CD4-positive, alpha-beta T cell treated with Interleukin-15 for 4 hours (primary cell): Measurements from ENCODE around the gene ATF3.
A peak's percentile ranks its signal among the peaks of the same experiment; 100 is the strongest.

ENCODE experiments used
- DNase-seq: peaks from one replicate; pipeline ENCODE4 v3.0.0-alpha.2; 2020; ENCODE audit warnings: low spot score

Gene ATF3

DNA sequence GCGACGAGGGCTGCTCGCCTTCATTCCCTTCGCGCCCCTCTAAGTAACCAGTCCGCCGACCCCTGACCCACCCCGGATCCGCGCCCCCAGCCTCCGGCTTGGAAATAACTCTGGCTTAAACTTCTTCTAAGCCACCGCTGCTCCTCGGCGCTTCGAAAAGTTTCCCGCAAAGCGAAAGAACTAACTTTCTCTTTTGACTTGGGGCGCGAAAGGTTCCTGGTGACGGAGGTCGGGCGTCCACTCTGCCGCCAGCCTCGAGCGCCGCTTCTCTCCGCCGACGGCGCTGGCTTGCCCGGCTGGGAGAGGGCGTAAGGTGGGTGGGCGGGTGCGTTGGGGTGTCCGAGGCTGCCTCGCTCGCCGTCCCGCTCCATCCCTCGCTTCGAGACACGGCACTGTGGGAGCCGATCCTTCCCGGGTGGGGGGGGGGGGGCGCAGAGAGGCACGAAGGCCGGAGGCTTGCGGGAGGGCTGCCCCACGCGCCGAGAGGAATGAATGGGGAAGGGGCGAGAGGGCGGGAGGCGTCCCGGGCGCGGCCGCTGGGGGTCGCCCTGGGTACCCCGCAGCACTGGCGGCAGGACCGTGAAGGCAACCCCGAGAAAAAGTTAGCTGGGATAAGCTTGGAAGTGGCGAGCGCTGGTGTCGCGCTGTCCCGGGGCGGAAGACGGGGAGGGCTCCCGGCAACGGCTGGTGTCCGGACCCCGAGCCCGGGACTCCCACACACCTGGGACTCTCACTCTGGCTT is 569 bp downstream of the ATF3 start:
- peak; percentile 42 for DNase-seq

- DNase-seq: no peak
These were observed 1.4 kb downstream of the ATF3 start for GRCh38 chr1:212609701-212610574.

- no peak for DNase-seq
These were observed 2.0 kb downstream of the ATF3 start for GRCh38 chr1:212610575-212610967.

- DNase-seq: no peak
These were observed 2.7 kb downstream of the ATF3 start for GRCh38 chr1:212611000-212611948.

DNA sequence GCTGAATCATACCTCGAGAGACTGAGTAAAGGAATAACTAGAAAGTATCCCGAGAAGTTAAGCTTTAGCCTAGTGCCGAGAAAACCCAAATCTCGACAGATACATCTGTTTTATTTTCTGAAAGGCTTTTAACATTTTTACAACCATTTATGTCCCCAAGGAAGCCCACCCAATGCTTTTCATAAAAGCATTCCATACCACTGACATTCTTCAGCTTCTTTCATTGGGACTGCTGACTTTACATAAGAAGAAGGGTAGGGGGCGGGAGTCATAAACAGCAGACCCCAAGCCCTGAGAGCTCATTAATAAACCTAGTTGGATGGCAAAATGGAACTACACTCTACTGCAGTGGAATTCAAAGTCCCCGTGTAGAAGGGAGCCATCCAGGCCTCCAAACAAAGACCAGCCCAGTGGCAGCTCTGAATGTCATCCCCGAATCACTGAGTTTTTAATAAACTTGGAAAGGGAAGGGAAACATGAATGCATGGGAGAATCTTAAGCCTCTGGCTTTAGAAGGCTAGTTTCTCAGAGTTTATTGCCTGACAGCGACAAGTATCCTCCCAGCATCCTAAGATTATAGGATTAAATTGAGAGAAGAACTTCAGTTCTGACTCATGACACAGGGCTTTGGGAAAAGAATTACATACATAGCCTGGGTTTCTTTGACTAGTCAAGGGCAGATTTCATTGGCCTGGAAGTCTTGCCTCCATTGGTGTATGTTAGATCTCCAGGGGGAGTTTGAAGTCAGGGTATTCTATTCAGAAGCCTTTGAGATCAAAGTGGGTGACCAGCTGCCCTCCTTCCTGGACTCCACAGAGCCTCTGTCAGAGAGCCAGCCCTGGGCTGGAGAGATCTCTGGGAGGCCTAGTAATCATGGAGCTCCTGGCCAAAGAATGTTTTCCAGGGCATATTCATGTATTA is 3.7 kb downstream of the ATF3 start:
- DNase-seq: no peak

DNA sequence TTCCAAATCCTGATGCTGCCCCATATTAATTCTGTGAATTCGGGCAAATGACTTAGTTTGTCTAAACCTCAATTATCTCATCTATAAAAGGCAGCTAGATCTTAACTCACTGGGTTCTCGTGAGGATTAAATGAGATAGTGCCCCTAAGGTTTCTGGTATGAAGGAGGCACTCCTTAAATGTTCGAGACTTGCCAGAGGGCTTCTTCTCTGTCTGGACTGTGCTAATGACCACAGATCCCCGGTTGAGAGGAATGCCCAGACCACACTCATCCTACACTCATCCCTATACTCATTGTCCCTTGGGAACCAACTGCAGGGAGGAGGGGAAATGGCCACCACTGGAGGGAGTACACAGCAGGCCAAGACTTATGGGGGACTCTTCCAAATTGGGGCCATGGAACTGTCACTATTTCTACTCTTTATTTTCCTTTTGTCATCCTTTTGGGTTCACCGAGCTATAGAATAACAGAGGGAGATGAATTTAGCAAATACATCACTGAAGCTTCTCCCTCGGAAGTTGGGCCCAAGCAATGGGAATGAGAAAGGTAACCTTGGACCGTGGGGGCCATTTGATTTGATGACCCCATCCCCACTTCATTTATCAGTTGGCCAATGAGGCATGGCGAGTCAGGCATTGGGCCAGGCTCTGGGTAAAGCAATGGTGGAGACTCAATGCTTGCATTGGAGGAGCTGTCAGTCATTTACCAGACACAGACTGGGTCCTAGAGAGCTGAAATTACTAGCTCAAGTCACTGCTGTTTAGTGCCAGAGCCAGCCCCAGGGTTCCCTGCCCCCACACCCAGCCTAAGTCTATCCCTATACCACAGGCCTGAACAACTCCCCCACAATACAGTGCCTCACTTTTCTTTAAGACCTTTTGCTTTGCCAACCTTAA is 5.1 kb downstream of the ATF3 start:
- DNase-seq: no peak

GRCh38 chr1:212614453-212615200 is 6.1 kb downstream of the ATF3 start:
- DNase-seq: no peak

- no peak for DNase-seq
These were observed 6.6 kb downstream of the ATF3 start for GRCh38 chr1:212615201-212615470.

DNA sequence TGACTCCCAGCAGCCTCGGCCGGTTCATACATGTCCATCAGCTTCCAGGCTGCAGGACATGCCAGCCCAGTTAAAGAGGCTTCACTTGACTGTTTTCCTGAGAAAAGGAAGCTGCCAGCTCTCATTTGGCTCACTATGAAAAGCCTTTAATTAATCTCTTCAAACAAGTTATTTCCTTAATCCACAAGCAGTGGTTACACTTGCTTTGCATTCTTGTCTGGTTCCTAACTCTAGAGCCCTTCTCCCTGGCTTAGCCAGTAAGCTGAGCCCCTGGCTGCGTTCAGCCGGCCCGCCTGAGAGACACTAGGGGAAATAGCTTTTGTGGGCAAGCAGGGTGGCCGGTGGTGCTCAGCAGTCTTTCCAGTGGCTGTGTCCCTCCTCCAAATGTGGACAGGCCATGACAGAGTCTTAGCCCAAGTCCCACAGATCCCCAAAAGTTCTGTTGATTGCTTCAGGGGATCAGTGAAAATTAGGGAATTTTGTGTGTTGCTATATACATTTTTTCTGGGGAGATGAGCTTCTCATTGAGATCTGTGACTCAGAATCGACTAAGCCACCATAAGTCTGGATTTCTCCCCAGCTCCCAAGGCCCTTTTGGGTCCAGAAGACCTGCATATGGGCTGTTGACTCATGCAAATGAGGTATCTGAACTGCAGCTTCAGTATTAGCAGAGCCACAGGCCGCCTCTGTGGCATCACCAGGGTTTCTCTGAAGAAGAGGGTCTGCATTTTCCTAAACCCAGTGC is 10.1 kb downstream of the ATF3 start:
- DNase-seq: no peak

GRCh38 chr1:212620293-212620692 is 11.7 kb downstream of the ATF3 start:
- DNase-seq: no peak

- no peak for DNase-seq
These were observed 12.7 kb downstream of the ATF3 start for GRCh38 chr1:212621043-212621948.

GRCh38 chr1:212621949-212622305 is 13.4 kb downstream of the ATF3 start:
- no peak for DNase-seq

DNA sequence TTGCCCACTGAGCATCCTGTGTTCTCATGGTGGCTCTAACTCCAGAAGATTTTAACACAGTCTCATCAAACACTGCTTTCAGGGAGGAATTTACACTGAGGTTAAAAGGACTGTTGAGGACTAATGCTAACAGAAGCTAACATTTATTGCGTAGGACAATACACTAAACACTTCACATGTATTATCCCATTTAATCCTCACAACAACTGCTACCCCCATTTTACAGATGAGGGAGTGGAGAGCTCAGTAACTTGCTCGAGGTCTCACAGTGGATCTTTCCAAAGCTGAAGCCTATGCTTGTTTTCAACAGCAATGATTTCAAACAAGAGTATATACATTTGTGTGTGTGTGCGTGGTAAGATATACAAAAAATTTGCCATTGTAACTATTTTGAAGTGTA is 13.9 kb downstream of the ATF3 start:
- no peak for DNase-seq

DNA sequence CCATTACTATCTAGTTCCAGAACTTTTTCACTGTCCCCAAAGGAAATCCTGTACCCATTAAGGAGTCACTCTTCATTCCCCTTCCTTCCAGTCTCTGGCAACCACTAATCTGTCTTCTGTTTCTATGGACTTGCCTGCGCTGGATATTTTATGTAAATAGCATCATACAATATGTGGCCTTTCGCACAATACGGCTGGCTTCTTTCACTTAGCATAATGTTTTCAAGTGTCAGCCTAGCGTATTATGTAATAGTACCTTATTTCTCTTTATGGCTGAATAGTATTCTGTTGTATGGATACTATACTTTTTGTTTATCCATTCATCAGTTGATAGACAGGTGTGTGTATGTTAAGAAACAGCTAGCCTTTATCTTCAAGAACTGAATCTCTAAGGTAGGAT is 14.3 kb downstream of the ATF3 start:
- DNase-seq: no peak

- no peak for DNase-seq
These were observed 15.0 kb downstream of the ATF3 start for GRCh38 chr1:212623603-212624002.

DNA sequence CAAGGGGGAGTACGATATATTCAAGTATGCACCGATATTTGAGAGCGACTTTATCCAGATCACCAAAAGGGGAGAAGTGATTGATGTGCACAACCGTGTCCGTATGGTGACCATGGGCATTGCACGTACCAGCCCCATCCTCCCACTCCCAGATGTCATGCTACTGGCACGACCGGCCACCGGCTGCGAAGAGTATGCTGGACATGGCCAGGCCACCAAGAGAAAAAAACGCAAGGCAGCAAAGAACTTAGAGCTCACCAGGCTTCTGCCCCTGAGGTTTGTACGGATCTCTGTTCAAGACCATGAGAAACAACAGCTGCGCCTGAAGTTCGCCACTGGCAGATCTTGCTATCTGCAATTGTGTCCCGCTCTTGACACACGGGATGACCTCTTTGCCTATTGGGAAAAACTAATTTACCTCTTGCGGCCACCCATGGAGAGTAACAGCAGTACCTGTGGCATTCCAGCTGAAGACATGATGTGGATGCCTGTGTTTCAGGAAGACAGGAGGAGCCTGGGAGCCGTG is 16.5 kb downstream of the ATF3 start:
- DNase-seq: no peak

- DNase-seq: no peak
These were observed 17.4 kb downstream of the ATF3 start for GRCh38 chr1:212625781-212626450.
